Measurements from ENCODE around the gene SYNE1.

Gene SYNE1

GRCh38 chr6:152248980-152249379 lies 388.2 kb downstream of the SYNE1 start:
- H3K4ac ChIP-seq (ENCODE audit: low read depth, low read length): no peak overlapping the region
- no peaks in the 10 kb centered on the region for H3K36me3 ChIP-seq (ENCODE audit: control insufficient read depth, insufficient read depth, low read length)
- H3K27ac ChIP-seq (ENCODE audit: low read depth, low read length): no peak overlapping the region
- no peaks in the 10 kb centered on the region for H3K79me2 ChIP-seq (ENCODE audit: control insufficient read depth, insufficient read depth, low read length)
- H3K9ac ChIP-seq (ENCODE audit: low read length): no peak overlapping the region
- H3K56ac ChIP-seq (ENCODE audit: low read length): no peak overlapping the region
- H3K4me1 ChIP-seq (ENCODE audit: control insufficient read depth, low read depth, low read length): no peaks in the 10 kb centered on the region
- no peak overlapping the region for H2BK120ac ChIP-seq (ENCODE audit: low read depth, low read length)
- no peak overlapping the region for H2BK5ac ChIP-seq (ENCODE audit: low read length)
- no peaks in the 10 kb centered on the region for H3K79me1 ChIP-seq (ENCODE audit: low read length)
- H3K27me3 ChIP-seq (ENCODE audit: insufficient read depth, low read length, poor library complexity): no peaks in the 10 kb centered on the region
- no CpG with 5 or more reads among the region's 2 CpGs for WGBS (ENCODE audit: extremely low coverage, insufficient coverage, low lambda C conversion rate)
- H4K5ac ChIP-seq (ENCODE audit: low read length): no peak overlapping the region
- H3K18ac ChIP-seq (ENCODE audit: low read length): no peak overlapping the region
- no peak overlapping the region for H2AK5ac ChIP-seq (ENCODE audit: low read length)
- H3K23ac ChIP-seq (ENCODE audit: low read length): no peak overlapping the region
- H3K4me2 ChIP-seq (ENCODE audit: low read length): no peak overlapping the region
- H4K8ac ChIP-seq (ENCODE audit: low read depth, low read length): no peak overlapping the region
- no peak for DNase-seq
- H3K4me3 ChIP-seq (ENCODE audit: low read length): no peak overlapping the region
- H2BK15ac ChIP-seq (replicated peaks; ENCODE audit: low read depth): no peak overlapping the region

GRCh38 chr6:152246554-152247337 lies 390.4 kb downstream of the SYNE1 start:
- H3K4me2 ChIP-seq (ENCODE audit: low read length): no peak overlapping the region
- no peaks in the 10 kb centered on the region for H3K4me1 ChIP-seq (ENCODE audit: control insufficient read depth, low read depth, low read length)
- H3K23ac ChIP-seq (ENCODE audit: low read length): no peak overlapping the region
- no peak overlapping the region for H2BK120ac ChIP-seq (ENCODE audit: low read depth, low read length)
- H3K27me3 ChIP-seq (ENCODE audit: insufficient read depth, low read length, poor library complexity): no peaks in the 10 kb centered on the region
- no peak overlapping the region for H3K4ac ChIP-seq (ENCODE audit: low read depth, low read length)
- no peaks in the 10 kb centered on the region for H3K79me1 ChIP-seq (ENCODE audit: low read length)
- H2BK5ac ChIP-seq (ENCODE audit: low read length): no peak overlapping the region
- DNase-seq: no peak
- H3K18ac ChIP-seq (ENCODE audit: low read length): no peak overlapping the region
- H2AK5ac ChIP-seq (ENCODE audit: low read length): no peak overlapping the region
- no CpG with 5 or more reads among the region's 4 CpGs for WGBS (ENCODE audit: extremely low coverage, insufficient coverage, low lambda C conversion rate)
- H3K4me3 ChIP-seq (ENCODE audit: low read length): no peak overlapping the region
- no peak overlapping the region for H3K56ac ChIP-seq (ENCODE audit: low read length)
- H3K79me2 ChIP-seq (ENCODE audit: control insufficient read depth, insufficient read depth, low read length): no peaks in the 10 kb centered on the region
- H3K9ac ChIP-seq (ENCODE audit: low read length): no peak overlapping the region
- H2BK15ac ChIP-seq (replicated peaks; ENCODE audit: low read depth): no peak overlapping the region
- no peak overlapping the region for H4K8ac ChIP-seq (ENCODE audit: low read depth, low read length)
- H3K36me3 ChIP-seq (ENCODE audit: control insufficient read depth, insufficient read depth, low read length): no peaks in the 10 kb centered on the region
- no peak overlapping the region for H3K27ac ChIP-seq (ENCODE audit: low read depth, low read length)
- no peak overlapping the region for H4K5ac ChIP-seq (ENCODE audit: low read length)

GRCh38 chr6:152244998-152245630 lies 392.0 kb downstream of the SYNE1 start:
- no peaks in the 10 kb centered on the region for H3K79me2 ChIP-seq (ENCODE audit: control insufficient read depth, insufficient read depth, low read length)
- peak; percentile 30 for DNase-seq
- H3K4me3 ChIP-seq (ENCODE audit: low read length): no peak overlapping the region
- no peak overlapping the region for H2AK5ac ChIP-seq (ENCODE audit: low read length)
- H3K27me3 ChIP-seq (ENCODE audit: insufficient read depth, low read length, poor library complexity): no peaks in the 10 kb centered on the region
- no peaks in the 10 kb centered on the region for H3K36me3 ChIP-seq (ENCODE audit: control insufficient read depth, insufficient read depth, low read length)
- H3K4ac ChIP-seq (ENCODE audit: low read depth, low read length): no peak overlapping the region
- H2BK5ac ChIP-seq (ENCODE audit: low read length): no peak overlapping the region
- H2BK120ac ChIP-seq (ENCODE audit: low read depth, low read length): no peak overlapping the region
- no peak overlapping the region for H3K23ac ChIP-seq (ENCODE audit: low read length)
- no peak overlapping the region for H3K18ac ChIP-seq (ENCODE audit: low read length)
- no peak overlapping the region for H4K8ac ChIP-seq (ENCODE audit: low read depth, low read length)
- H4K5ac ChIP-seq (ENCODE audit: low read length): no peak overlapping the region
- H3K56ac ChIP-seq (ENCODE audit: low read length): no peak overlapping the region
- no peak overlapping the region for H3K27ac ChIP-seq (ENCODE audit: low read depth, low read length)
- H2BK15ac ChIP-seq (replicated peaks; ENCODE audit: low read depth): no peak overlapping the region
- no CpG with 5 or more reads among the region's 4 CpGs for WGBS (ENCODE audit: extremely low coverage, insufficient coverage, low lambda C conversion rate)
- H3K79me1 ChIP-seq (ENCODE audit: low read length): no peaks in the 10 kb centered on the region
- H3K4me2 ChIP-seq (ENCODE audit: low read length): no peak overlapping the region
- no peaks in the 10 kb centered on the region for H3K4me1 ChIP-seq (ENCODE audit: control insufficient read depth, low read depth, low read length)
- H3K9ac ChIP-seq (ENCODE audit: low read length): no peak overlapping the region

- H3K27ac ChIP-seq (ENCODE audit: low read depth, low read length): no peak overlapping the region
- no peak for DNase-seq
- no peak overlapping the region for H4K8ac ChIP-seq (ENCODE audit: low read depth, low read length)
- H3K27me3 ChIP-seq (ENCODE audit: insufficient read depth, low read length, poor library complexity): no peaks in the 10 kb centered on the region
- no CpG with 5 or more reads among the region's 7 CpGs for WGBS (ENCODE audit: extremely low coverage, insufficient coverage, low lambda C conversion rate)
- no peak overlapping the region for H3K4me2 ChIP-seq (ENCODE audit: low read length)
- H4K5ac ChIP-seq (ENCODE audit: low read length): no peak overlapping the region
- no peaks in the 10 kb centered on the region for H3K4me1 ChIP-seq (ENCODE audit: control insufficient read depth, low read depth, low read length)
- H3K36me3 ChIP-seq (ENCODE audit: control insufficient read depth, insufficient read depth, low read length): no peaks in the 10 kb centered on the region
- no peak overlapping the region for H3K4me3 ChIP-seq (ENCODE audit: low read length)
- no peak overlapping the region for H3K9ac ChIP-seq (ENCODE audit: low read length)
- no peaks in the 10 kb centered on the region for H3K79me1 ChIP-seq (ENCODE audit: low read length)
- H3K4ac ChIP-seq (ENCODE audit: low read depth, low read length): no peak overlapping the region
- no peak overlapping the region for H2BK5ac ChIP-seq (ENCODE audit: low read length)
- no peak overlapping the region for H2BK120ac ChIP-seq (ENCODE audit: low read depth, low read length)
- H3K79me2 ChIP-seq (ENCODE audit: control insufficient read depth, insufficient read depth, low read length): no peaks in the 10 kb centered on the region
- no peak overlapping the region for H3K18ac ChIP-seq (ENCODE audit: low read length)
- no peak overlapping the region for H2BK15ac ChIP-seq (replicated peaks; ENCODE audit: low read depth)
- H2AK5ac ChIP-seq (ENCODE audit: low read length): no peak overlapping the region
- no peak overlapping the region for H3K23ac ChIP-seq (ENCODE audit: low read length)
- H3K56ac ChIP-seq (ENCODE audit: low read length): no peak overlapping the region
Measured at GRCh38 chr6:152241013-152241766, 396.0 kb downstream of the SYNE1 start.

- no CpG with 5 or more reads among the region's 3 CpGs for WGBS (ENCODE audit: extremely low coverage, insufficient coverage, low lambda C conversion rate)
Measured at GRCh38 chr6:152240436-152240835, 396.7 kb downstream of the SYNE1 start.

More at GRCh38 chr6:152240436-152240835, 396.7 kb downstream of the SYNE1 start:
- H2BK5ac ChIP-seq (ENCODE audit: low read length): no peak overlapping the region
- H2BK120ac ChIP-seq (ENCODE audit: low read depth, low read length): no peak overlapping the region
- no peaks in the 10 kb centered on the region for H3K79me1 ChIP-seq (ENCODE audit: low read length)
- H3K4me1 ChIP-seq (ENCODE audit: control insufficient read depth, low read depth, low read length): no peaks in the 10 kb centered on the region
- H3K56ac ChIP-seq (ENCODE audit: low read length): no peak overlapping the region
- H3K27me3 ChIP-seq (ENCODE audit: insufficient read depth, low read length, poor library complexity): no peaks in the 10 kb centered on the region
- no peak overlapping the region for H4K5ac ChIP-seq (ENCODE audit: low read length)
- no peaks in the 10 kb centered on the region for H3K79me2 ChIP-seq (ENCODE audit: control insufficient read depth, insufficient read depth, low read length)
- no peak overlapping the region for H3K4me3 ChIP-seq (ENCODE audit: low read length)
- H3K27ac ChIP-seq (ENCODE audit: low read depth, low read length): no peak overlapping the region
- H3K18ac ChIP-seq (ENCODE audit: low read length): no peak overlapping the region
- H3K4ac ChIP-seq (ENCODE audit: low read depth, low read length): no peak overlapping the region
- DNase-seq: no peak
- no peak overlapping the region for H3K4me2 ChIP-seq (ENCODE audit: low read length)
- H4K8ac ChIP-seq (ENCODE audit: low read depth, low read length): no peak overlapping the region
- no peak overlapping the region for H3K9ac ChIP-seq (ENCODE audit: low read length)
- no peak overlapping the region for H3K23ac ChIP-seq (ENCODE audit: low read length)
- no peaks in the 10 kb centered on the region for H3K36me3 ChIP-seq (ENCODE audit: control insufficient read depth, insufficient read depth, low read length)
- no peak overlapping the region for H2BK15ac ChIP-seq (replicated peaks; ENCODE audit: low read depth)
- H2AK5ac ChIP-seq (ENCODE audit: low read length): no peak overlapping the region
